Coronary artery (tissue), 2 donors: ENCODE data around the gene PRRT1.

Source experiments
- DNase-seq: peaks from one replicate; pipeline ENCODE4 v3.0.0-alpha.2; 2017; ENCODE audit warnings: low spot score
- H3K27ac ChIP-seq, 2 donors: fragments of 200-600 bp; sonication (generic); one replicate each; pipeline ENCODE4 v1.5.1; 2016 to 2019
- H3K4me3 ChIP-seq: fragments of 200-600 bp; sonication (generic); 2 replicates; pipeline ENCODE4 v1.5.1; 2016; ENCODE audit warnings: mild to moderate bottlenecking, moderate library complexity
- CTCF ChIP-seq: fragments of 200-600 bp; sonication (generic); IDR thresholded peaks from one replicate; pipeline ENCODE4 v1.5.1; 2019; ENCODE audit warnings: antibody characterized with exemption

Gene PRRT1

GRCh38 chr6:32113386-32114352 lies 38.1 kb downstream of the PRRT1 start:
- Histone ChIP-seq H3K4me3 (no peak overlapping the region), H3K27ac (peak overlapping the region; percentile 51 to 88)
- TF ChIP-seq CTCF, result no peak
- DNase-seq, result peak; percentile 97

GRCh38 chr6:32112431-32112980 lies 39.2 kb downstream of the PRRT1 start:
- no peak for DNase-seq
- H3K27ac ChIP-seq, result peak overlapping the region in 1 of 2 donors; percentile 89

GRCh38 chr6:32111424-32112066 lies 40.2 kb downstream of the PRRT1 start:
- Histone ChIP-seq H3K27ac (peak overlapping the region; percentile 3 to 89), H3K4me3 (no peak overlapping the region)
- no peak for TF ChIP-seq CTCF
- no peak for DNase-seq

More at GRCh38 chr6:32112431-32112980, 39.2 kb downstream of the PRRT1 start:
- no peak overlapping the region for H3K4me3 ChIP-seq
- no peak for TF ChIP-seq CTCF

- TF ChIP-seq CTCF, result no peak
- H3K27ac ChIP-seq, result peak overlapping the region; percentile 49 to 89
- DNase-seq, result no peak
- H3K4me3 ChIP-seq, result peak overlapping the region; percentile 76
Measured at GRCh38 chr6:32110632-32111031, 41.1 kb downstream of the PRRT1 start.

- TF ChIP-seq CTCF, result no peak
- no peak for DNase-seq
- Histone ChIP-seq H3K27ac (peak overlapping the region; percentile 49 to 89), H3K4me3 (peak overlapping the region; percentile 76)
Measured at GRCh38 chr6:32109765-32110160, 42.0 kb downstream of the PRRT1 start.

GRCh38 chr6:32109114-32109764 lies 42.5 kb downstream of the PRRT1 start, which contains the start of gene TNXB:
TSS of gene TNXB (minus strand) at chr6:32109338. CDS start at chr6:32098198, 11,140 bp downstream.
- no peak for DNase-seq
- peak within 1 kb of the TSS; percentile 76 for H3K4me3 ChIP-seq
- no peak for TF ChIP-seq CTCF
- H3K27ac ChIP-seq, result peak within 1 kb of the TSS; percentile 78 to 89
